HUES64 (cell line): Measurements from ENCODE around the gene THBS3.

Source experiments
- H3K27ac ChIP-seq: 2 replicates; pipeline ENCODE4 v1.7.0; 2013; ENCODE audit warnings: low read depth, low read length, inconsistent platforms
- H3K27me3 ChIP-seq: 2 replicates; pipeline ENCODE4 v1.6.1; 2013; ENCODE audit warnings: mild to moderate bottlenecking, low read length; ENCODE audit not compliant: insufficient read depth
- H3K36me3 ChIP-seq: 2 replicates; pipeline ENCODE4 v1.6.1; 2013; ENCODE audit warnings: mild to moderate bottlenecking, low read length; ENCODE audit not compliant: insufficient read depth
- H3K4me1 ChIP-seq: 2 replicates; pipeline ENCODE4 v1.6.1; 2013; ENCODE audit warnings: mild to moderate bottlenecking, low read length, moderate library complexity; ENCODE audit not compliant: insufficient read depth
- H3K4me3 ChIP-seq: 2 replicates; pipeline ENCODE4 v1.5.1; 2013; ENCODE audit warnings: mild to moderate bottlenecking, low read length, moderate library complexity
- H3K9ac ChIP-seq: 2 replicates; pipeline ENCODE4 v1.6.1; 2013; ENCODE audit warnings: mild to moderate bottlenecking, low read depth, low read length
- H3K9me3 ChIP-seq: 2 replicates; pipeline ENCODE4 v1.6.1; 2013; ENCODE audit warnings: low read depth, low read length; ENCODE audit not compliant: insufficient read depth
- WGBS: fragments of 150-250, 120-280 bp; methylation state at CpG from one replicate; pipeline ENCODE4 v1.1.7; 2013; ENCODE audit warnings: missing lambda C conversion rate; 5-methylcytosine and 5-hydroxymethylcytosine counted together

THBS3 gene

DNA sequence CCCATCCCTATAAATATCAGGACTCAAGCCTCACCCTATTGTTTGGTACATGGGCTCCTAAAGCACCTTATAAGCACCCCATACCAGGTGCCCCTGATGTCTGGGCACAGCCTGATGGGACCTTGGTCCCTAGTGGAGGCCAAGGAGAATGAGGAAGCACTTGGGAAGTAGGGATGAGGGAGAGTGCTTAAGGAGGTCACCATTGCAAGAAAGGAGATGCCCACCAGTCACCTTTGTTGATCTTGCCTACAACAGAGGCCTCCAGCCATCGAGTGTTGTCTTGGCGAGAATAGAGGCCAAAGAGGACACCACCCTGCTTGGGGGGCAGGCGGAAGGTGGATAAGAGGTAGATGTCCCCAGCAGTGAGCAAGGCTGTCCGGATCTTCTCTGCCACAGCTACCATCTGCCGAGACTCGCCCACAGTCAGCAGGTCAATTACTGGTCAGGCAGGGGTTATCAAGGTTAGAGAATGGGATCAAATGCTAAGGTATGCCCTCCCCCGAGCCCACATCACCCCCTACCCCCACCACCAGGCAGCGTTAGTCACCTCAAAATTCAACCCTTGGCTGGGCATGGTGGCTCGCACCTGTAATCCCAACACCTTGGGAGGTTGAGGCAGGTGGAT is 1.6 kb downstream of the THBS3 start:
- Histone ChIP-seq H3K36me3 (peaks cover 40% of the 10 kb centered on the region), H3K9ac (no peak overlapping the region), H3K9me3 (no peaks in the 10 kb centered on the region), H3K4me1 (peaks cover 18% of the 10 kb centered on the region; the same call in 1 of the 2 replicates), H3K27ac (no peak overlapping the region), H3K4me3 (no peak overlapping the region), H3K27me3 (no peaks in the 10 kb centered on the region)
- 89% methylated on average over 9 of the region's 9 CpGs for WGBS

DNA sequence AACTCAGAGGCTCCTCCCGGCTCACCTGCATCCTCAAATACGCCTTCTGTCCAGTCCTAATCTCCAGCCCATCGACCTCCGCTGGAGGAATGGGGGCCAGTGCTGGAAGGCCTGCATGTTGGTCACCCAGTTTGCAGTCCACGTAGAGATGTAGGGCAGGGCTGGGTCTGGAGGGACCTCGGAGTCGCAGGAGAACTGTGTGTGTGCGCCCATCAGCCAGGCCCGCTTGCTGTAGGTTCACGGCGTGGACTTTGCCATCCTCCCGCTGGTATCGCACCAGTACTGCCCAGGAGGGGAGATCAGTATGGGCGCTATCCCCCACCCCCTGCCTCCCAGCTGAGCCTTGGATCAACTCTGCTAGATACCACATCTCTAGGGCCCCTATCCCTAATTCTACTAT is 2.7 kb downstream of the THBS3 start:
- Histone ChIP-seq H3K36me3 (peaks cover 46% of the 10 kb centered on the region), H3K4me1 (peaks cover 17% of the 10 kb centered on the region; the same call in 1 of the 2 replicates), H3K9ac (no peak overlapping the region), H3K9me3 (no peaks in the 10 kb centered on the region), H3K4me3 (no peak overlapping the region), H3K27me3 (no peaks in the 10 kb centered on the region), H3K27ac (no peak overlapping the region)
- WGBS, result 93% methylated on average over 14 of the region's 14 CpGs

DNA sequence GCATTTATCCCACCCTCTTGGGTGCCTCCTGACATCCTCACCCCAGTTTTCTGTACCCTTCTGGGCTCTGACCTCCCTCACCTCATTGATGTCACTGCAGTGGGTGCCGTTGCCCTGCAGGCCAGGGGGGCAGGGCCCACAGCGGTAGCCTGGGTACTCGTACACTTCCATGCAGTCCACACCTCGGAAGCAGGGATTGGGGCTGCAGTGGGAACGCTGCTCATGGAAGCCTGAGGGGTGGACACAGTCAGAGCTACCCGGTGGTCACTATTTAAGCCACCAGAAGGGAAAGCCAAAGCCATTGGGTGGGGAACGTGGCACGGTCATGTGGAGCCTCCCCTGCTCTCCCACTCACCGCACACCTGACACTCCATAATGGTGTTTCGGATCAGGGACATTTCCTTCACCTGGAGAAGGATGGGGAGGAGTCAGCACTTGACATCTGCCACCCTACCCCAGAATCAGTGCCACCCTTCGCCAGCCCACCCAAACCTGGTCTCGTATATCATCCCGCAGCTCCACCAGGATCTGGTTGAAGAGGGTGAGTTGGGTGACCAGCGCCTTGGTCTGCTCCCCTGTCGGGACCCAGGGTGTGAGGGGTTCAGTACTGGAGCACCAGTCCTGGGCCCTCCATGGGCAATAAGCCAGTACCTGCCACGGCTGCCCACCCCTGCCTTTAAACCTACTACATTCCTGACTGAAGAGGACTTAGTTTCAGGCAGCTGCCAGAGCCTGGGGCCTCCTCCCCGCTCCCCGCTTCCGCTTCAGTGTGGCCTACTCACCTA is 4.8 kb downstream of the THBS3 start:
- Histone ChIP-seq H3K27ac (no peak overlapping the region), H3K9ac (no peak overlapping the region), H3K4me3 (no peak overlapping the region), H3K4me1 (peaks cover 8% of the 10 kb centered on the region; the same call in 1 of the 2 replicates), H3K27me3 (no peaks in the 10 kb centered on the region), H3K36me3 (peaks cover 66% of the 10 kb centered on the region), H3K9me3 (no peaks in the 10 kb centered on the region)
- 96% methylated on average over 19 of the region's 19 CpGs for WGBS

DNA sequence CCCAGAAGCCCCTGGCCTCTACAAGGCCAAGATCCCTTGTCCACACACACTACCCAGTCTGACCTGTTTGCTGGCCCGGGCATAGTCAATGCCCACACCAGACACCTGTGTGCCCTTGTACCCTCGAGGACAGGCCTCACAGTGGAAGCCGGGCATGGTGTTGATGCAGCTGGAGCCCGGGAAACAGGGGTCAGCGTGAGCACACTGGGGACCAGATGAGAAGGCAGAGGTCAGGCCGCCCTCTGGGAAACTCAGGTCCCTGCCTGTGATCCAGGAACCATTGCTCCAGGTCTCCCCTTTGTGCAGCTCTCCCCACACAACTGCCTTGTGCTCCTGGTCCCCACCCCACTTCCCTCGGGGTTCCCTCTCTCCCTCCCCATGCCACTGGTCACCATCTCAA is 5.5 kb downstream of the THBS3 start:
- Histone ChIP-seq H3K27ac (no peak overlapping the region), H3K9ac (no peak overlapping the region), H3K36me3 (peaks cover 73% of the 10 kb centered on the region), H3K4me1 (peaks cover 9% of the 10 kb centered on the region), H3K4me3 (no peak overlapping the region), H3K9me3 (no peaks in the 10 kb centered on the region), H3K27me3 (no peaks in the 10 kb centered on the region)
- WGBS, result 91% methylated on average over 7 of the region's 7 CpGs

DNA sequence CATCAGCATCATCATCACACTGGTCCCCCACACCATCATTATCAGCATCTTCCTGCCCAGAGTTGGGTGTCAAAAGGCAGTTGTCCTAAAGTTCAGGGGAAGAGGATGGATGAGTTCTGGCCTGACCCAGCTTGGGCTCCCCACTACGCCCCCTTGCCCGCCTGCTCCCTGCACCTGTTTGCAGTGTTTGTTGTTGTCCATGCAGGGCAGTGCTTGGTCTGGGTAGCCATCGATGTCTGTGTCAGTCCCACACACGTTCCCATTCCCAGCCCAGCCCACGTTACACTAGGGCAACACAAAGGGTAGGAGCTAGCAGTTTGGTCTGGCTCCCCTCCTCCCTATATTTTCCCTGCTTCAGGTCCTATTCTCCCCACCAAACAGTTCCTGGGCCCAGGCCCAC is 6.8 kb downstream of the THBS3 start:
- Histone ChIP-seq H3K27me3 (no peaks in the 10 kb centered on the region), H3K4me3 (no peak overlapping the region), H3K36me3 (peaks cover 82% of the 10 kb centered on the region), H3K27ac (no peak overlapping the region), H3K4me1 (peaks cover 15% of the 10 kb centered on the region), H3K9ac (no peak overlapping the region), H3K9me3 (no peaks in the 10 kb centered on the region)
- WGBS, result 96% methylated on average over 5 of the region's 5 CpGs

DNA sequence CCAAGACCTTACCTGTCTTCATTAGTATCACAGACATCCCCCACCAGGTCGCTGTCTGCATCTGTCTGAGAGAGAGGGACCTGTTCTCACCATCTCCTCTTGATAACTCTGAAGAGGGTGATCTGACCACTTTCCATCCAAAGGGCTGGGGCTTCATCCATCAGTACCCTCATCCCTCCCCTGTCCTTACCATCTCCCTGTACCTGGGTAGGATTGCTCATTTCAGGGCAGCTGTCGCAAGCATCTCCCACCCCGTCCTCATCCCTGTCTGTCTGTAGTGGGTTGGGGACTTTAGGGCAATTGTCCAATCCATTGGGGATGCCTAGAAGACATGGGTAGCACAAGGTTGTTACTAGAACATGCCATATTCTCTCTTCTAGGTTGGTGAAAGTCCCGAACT is 7.9 kb downstream of the THBS3 start:
- H3K4me1 ChIP-seq, result peaks cover 15% of the 10 kb centered on the region
- H3K9me3 ChIP-seq, result no peaks in the 10 kb centered on the region
- no peaks in the 10 kb centered on the region for H3K27me3 ChIP-seq
- H3K27ac ChIP-seq, result no peak overlapping the region
- H3K9ac ChIP-seq, result no peak overlapping the region
- no peak overlapping the region for H3K4me3 ChIP-seq
- peaks cover 79% of the 10 kb centered on the region for H3K36me3 ChIP-seq
- WGBS, result 90% methylated on average over 4 of the region's 4 CpGs

DNA sequence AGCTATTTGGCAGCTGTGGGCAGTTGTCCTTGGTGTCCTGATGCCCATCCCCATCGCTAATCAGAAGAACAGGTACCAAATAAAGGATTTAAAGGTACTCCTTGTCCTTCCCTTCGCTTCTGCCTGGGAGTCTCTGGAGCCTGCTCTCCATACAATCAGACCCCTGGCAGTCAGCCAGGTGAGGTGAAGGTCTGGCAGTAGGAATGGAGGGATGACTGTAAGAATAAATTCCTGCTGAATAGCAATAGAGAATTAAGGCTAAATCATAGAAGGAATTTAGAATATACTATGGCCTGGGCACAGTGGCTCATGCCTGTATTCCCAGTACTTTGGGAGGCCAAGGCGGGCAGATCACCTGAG is 9.2 kb downstream of the THBS3 start:
- Histone ChIP-seq H3K4me3 (no peak overlapping the region), H3K9me3 (no peaks in the 10 kb centered on the region), H3K27me3 (no peaks in the 10 kb centered on the region), H3K4me1 (peaks cover 15% of the 10 kb centered on the region), H3K27ac (no peak overlapping the region), H3K9ac (no peak overlapping the region), H3K36me3 (peaks cover 70% of the 10 kb centered on the region)
- 99% methylated on average over 3 of the region's 3 CpGs for WGBS

DNA sequence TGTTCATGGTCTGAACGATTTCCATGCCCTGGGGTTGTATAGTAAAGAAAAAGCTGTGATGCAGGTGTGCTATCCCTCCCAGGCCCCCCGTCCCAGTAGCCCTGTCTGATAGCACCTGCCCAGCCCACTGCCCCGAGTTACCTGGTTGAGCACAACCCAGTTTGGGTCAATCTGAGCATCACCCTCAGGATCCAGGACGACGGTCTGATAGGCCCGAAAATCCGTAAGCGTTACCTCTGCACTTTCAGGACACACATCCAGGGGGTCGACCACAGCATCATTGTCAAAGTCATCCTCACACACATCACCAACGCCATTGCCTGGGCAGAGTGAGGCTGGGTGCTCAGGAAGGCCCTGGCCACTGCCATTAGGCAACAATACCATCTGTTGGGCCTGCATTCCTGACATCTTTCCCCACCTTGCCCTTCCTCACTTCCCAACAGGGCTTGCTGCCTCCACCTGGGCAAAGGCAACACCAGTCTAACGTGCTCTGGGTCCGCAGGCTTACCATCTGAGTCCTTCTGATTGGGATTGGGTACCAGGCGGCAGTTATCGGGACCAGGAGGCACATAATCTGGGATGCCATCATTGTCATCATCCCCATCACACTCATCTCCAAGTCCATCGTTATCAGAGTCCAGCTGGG is 9.7 kb downstream of the THBS3 start:
- H3K36me3 ChIP-seq, result peaks cover 65% of the 10 kb centered on the region

DNA sequence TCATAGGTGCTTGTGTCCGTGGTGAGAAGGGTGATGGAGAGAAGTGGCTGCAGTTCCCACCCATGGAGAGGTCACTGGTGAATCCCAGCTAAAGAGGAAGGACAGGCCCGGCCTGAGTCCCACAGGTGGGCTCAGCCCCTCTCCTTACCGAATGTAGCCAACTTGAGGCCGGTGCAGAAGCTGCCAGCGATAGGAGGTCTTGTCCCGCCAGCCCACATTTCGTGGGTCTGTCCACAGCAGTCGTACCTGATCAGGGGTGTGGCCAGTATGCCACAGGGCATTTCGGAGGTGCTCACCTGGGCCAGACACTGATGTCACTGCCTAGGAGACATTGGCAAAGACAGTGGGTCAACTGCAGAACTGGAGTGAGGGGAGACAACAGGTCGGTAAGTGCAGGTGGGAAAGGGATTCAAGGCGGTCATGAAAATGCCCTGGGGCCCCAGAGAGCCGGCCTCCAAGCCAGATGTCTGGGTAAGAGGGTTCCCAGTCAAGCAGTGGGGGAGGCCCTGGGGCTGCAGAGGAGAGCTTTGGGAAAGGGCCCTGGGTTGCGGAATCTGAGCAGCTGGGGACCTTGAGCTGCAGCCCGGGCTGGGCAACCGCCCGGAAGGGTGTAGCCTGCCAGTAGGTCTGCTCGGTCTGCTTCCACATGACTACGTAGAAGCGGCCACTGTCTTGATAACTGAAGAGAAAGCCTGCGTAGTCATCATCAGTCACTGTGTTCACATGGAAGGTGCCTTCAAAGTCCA is 10.6 kb downstream of the THBS3 start:
- Histone ChIP-seq H3K9me3 (no peaks in the 10 kb centered on the region), H3K27ac (peak overlapping the region; percentile 100), H3K27me3 (no peaks in the 10 kb centered on the region), H3K36me3 (peaks cover 56% of the 10 kb centered on the region), H3K9ac (peak overlapping the region; percentile 96), H3K4me3 (peak overlapping the region; percentile 98), H3K4me1 (peaks cover 21% of the 10 kb centered on the region)
- 85% methylated on average over 20 of the region's 20 CpGs for WGBS

More for the DNA sequence above, 9.7 kb downstream of the THBS3 start:
- 95% methylated on average over 15 of the region's 15 CpGs for WGBS
- Histone ChIP-seq H3K27ac (peak overlapping the region; percentile 100; the same call in 1 of the 2 replicates), H3K9me3 (no peaks in the 10 kb centered on the region), H3K9ac (no peak overlapping the region), H3K4me3 (no peak overlapping the region), H3K27me3 (no peaks in the 10 kb centered on the region), H3K4me1 (peaks cover 15% of the 10 kb centered on the region)

DNA sequence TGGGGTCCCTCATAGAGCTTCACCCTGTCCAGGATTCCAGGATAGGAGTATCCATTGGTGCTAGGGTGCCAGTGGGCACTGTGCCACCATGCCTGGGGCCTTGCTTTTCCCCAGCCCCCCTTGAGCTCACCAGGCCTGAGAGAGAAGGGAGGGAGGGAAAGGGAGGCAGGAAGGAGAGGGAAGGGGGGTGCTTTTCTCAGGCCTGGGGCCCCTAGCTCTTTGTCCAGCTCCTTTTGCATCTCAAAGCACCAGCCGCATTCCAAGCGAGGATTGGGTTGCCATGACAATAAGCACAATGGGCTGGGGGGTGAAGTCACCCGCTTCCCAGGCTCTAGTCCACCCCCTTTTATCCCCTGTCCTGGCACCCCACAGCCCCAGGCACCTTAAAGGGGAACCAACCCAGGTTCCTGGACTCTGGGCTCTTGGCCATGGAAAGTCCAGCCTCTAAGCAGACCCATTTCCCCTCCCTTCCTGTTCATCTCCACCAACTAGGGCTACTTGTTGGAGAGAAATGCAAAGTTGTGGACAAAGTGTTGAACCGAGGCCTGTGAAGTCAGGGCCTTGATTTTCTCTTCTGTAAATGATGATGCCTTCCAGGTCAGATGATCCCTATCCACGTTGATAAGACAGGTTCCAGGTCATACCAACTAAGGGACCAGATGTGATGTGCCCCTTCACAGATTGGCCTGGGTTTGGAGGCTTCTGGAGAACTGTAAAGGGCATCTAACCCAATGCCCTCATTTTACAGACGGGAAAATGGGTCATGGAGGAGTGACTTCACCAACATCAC is 11.4 kb downstream of the THBS3 start:
- WGBS, result 12% methylated on average over 5 of the region's 6 CpGs
- no peaks in the 10 kb centered on the region for H3K27me3 ChIP-seq
- peak overlapping the region; percentile 100 for H3K27ac ChIP-seq
- peaks cover 22% of the 10 kb centered on the region for H3K4me1 ChIP-seq
- H3K9me3 ChIP-seq, result no peaks in the 10 kb centered on the region
- H3K4me3 ChIP-seq, result peak overlapping the region; percentile 98
- H3K9ac ChIP-seq, result peak overlapping the region; percentile 96
- H3K36me3 ChIP-seq, result peaks cover 48% of the 10 kb centered on the region
